GM19463 (cell line): ENCODE measurements around the gene BOLA3.
"Not testable (repeated sequence)": the region's sequence is repeated elsewhere in the genome, so short reads cannot be mapped to it uniquely, and the experiment has no call there.

Experiments used
- ATAC-seq: cut with Tn5 transposase; IDR thresholded peaks from one replicate; pipeline ENCODE4 v1.9.1; 2021; ENCODE audit warnings: mild to moderate bottlenecking, moderate library complexity; ENCODE audit not compliant: unreplicated experiment

The BOLA3 gene

DNA sequence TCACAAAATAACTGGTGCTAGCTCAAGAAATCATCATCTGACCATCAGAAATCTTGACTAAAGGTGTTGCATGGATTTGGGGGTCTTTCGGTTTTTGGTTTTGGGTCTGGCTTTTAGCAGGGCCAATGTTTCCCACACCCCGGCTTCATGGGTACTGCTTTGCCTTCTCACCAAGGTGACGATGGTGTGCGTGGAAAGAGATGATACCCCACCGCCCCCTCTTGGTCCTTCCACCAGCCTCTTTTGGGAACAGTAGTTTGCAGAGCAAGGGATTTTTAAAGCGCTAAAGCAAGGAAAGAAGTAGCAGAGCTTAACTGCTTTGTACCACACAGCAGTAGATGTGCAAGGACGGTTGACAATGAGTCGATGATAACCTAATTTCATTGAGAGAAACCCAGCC lies 42.3 kb downstream of the BOLA3 start:
- ATAC-seq = no peak

DNA sequence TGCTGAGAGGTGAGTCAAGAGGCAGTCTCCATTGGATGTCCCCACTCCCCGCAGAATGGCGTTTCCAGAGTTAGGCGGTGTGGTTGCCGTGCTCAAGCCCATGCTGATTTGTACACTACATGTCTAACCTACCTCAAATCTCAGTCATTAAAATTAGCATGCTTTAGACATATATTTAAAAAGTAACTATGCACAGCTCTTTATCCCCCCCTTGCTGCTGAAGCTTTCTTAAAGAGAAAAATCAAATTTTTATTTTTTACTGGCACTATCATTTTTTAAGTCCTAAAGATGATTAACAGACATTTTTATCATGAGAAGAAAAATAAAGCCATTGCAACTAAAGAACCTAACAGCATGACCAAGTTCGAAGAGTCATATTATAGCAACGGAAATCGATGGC lies 42.9 kb downstream of the BOLA3 start:
- ATAC-seq = no peak

DNA sequence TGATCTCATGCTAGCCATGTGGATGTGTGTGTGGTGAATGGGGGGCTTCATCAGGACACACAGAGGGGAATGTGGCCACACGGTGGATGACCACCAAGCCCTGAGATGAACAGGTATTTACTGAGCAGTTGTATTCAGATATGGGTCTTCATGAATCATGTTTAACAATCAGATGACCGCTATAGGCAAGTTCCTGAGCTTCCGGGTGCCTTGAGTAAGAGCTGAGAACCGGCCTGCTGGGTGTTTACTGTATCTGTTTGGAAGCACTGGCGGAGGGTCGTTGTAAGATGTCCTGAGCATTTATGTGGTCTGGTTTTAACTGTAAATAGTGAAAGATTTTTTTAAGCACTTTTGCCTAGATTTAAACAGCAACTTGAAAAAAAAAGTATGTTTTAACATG lies 43.9 kb downstream of the BOLA3 start:
- ATAC-seq = no peak

DNA sequence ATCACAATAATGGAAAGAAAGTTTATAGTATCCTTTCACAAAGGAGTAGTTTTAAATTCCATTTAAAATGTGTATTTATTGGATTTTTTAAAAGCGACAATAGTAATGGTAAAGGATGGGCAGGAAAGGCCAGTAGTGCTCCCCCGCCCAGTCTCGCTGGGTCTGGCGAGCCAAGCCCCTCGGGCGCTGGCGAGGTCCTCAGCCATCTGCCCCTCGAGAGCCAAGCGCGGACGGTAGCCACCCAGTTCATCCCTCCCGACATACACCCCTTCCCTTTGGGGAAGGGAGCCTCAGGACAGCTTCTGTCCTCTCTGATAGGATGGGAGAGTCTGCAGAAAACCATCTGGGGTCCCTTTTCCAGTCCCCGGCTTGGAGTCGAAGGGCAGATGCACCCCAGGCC lies 45.2 kb downstream of the BOLA3 start:
- no peak for ATAC-seq

DNA sequence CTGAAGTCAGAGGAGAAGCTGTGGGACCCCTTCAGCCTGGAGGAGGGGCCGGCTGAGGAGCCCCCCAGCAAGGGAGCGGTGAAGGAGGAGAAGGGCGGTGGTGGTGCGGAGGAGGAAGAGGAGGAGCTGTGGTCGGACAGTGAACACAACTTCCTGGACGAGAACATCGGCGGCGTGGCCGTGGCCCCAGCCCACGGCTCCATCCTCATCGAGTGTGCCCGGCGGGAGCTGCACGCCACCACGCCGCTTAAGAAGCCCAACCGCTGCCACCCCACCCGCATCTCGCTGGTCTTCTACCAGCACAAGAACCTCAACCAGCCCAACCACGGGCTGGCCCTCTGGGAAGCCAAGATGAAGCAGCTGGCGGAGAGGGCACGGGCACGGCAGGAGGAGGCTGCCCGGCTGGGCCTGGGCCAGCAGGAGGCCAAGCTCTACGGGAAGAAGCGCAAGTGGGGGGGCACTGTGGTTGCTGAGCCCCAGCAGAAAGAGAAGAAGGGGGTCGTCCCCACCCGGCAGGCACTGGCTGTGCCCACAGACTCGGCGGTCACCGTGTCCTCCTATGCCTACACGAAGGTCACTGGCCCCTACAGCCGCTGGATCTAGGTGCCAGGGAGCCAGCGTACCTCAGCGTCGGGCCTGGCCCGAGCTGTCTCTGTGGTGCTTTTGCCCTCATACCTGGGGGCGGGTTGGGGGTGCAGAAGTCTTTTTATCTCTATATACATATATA lies 46.0 kb downstream of the BOLA3 start:
- no peak for ATAC-seq

DNA sequence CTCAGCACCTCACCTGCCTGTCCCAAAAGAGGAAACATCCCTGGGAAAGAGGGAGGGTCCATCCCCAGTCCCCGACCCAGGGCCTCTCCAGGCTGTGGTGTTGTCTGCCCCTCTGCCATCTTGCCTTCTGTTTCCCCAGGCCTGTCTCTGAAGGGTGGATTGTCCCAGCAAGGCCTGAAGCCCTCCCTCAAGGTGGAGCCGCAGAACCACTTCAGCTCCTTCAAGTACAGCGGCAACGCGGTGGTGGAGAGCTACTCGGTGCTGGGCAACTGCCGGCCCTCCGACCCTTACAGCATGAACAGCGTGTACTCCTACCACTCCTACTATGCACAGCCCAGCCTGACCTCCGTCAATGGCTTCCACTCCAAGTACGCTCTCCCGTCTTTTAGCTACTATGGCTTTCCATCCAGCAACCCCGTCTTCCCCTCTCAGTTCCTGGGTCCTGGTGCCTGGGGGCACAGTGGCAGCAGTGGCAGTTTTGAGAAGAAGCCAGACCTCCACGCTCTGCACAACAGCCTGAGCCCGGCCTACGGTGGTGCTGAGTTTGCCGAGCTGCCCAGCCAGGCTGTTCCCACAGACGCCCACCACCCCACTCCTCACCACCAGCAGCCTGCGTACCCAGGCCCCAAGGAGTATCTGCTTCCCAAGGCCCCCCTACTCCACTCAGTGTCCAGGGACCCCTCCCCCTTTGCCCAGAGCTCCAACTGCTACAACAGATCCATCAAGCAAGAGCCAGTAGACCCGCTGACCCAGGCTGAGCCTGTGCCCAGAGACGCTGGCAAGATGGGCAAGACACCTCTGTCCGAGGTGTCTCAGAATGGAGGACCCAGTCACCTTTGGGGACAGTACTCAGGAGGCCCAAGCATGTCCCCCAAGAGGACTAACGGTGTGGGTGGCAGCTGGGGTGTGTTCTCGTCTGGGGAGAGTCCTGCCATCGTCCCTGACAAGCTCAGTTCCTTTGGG lies 47.2 kb downstream of the BOLA3 start:
- ATAC-seq = no peak

DNA sequence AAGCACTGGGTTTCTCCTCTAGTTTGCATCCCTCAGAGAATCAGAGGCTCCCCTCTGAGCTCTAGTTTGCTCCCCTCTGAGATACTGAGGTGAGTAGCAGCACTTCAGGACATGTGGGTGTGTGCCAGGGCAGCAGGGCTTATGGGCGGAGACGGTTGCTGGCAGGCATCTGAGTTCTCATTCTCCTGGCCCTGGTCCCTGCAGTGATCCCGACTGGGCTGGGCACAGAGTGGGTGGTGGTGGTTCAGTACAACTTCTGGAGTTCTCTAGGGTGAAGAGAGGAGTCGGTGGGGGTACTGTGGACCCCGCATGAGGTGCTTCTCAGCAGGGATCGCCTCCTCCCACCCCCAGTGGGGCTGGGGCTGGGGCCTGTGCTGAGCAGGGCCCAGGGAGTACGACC lies 47.9 kb downstream of the BOLA3 start:
- ATAC-seq = no peak

DNA sequence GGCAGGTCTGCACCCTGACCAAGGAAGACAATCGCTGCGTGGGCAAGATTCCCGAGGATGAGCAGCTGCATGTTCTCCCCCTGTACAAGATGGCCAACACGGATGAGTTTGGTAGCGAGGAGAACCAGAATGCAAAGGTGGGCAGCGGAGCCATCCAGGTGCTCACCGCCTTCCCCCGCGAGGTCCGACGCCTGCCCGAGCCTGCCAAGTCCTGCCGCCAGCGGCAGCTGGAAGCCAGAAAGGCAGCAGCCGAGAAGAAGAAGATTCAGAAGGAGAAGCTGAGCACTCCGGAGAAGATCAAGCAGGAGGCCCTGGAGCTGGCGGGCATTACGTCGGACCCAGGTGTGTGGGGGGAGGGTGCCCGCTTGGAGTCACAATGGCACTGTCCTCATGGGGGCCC lies 48.4 kb downstream of the BOLA3 start:
- ATAC-seq = no peak

DNA sequence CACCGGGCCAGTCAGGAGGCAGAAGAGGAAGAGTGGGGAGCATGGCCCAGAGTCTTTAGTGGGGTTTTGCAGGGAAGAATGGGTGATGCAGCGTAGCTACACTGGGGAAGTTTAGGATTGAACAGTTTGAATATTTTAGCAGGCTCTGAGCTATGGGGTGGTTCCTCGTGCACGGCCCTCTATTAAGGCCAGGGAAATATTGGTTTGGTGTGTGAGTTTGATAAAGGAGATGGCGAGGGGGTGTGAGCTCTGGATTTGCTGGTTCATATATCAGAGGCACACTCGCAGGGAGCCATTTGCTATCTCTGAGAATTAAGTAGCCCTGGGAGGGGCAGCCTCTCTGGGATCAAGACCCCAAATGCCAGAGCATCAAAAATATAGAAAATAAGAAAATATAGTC lies 50.1 kb downstream of the BOLA3 start:
- no peak for ATAC-seq

DNA sequence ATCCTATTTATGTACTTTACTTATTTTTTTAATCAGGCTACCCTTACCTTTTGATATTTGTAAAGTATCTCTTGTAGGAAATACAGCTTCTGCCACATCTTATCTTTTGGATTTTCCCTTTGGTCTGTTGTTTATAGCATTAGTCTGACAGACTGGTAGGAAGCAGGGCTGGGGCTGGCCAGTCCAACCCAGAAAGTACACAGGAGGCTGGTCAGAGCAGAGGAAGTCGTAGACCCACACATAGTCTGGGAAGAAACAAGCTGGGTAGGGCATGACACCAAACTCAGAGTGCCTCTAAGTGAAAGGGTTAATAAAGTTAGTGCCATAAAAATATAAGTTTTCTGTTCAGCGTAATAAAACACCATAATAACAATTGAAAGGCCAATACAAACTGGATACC lies 51.7 kb downstream of the BOLA3 start:
- no peak for ATAC-seq

DNA sequence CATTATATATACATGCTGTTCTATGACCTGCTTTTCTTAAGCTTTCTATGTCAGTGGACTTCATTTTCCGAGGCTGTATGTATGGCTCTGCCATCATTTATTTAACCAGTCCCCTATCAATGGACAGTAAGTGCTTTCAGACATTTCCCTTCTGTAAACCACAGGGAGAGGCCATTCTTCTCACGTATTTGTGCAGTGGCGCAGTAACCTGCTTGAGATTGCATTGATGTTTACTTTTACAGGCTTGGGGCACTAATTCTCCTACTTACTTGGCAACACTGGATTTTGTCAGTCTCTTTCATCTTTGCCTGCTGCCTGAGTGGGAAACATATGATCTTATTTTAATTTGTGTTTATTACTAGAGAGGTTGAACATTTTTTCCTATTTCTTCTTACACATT lies 52.1 kb downstream of the BOLA3 start:
- no peak for ATAC-seq

DNA sequence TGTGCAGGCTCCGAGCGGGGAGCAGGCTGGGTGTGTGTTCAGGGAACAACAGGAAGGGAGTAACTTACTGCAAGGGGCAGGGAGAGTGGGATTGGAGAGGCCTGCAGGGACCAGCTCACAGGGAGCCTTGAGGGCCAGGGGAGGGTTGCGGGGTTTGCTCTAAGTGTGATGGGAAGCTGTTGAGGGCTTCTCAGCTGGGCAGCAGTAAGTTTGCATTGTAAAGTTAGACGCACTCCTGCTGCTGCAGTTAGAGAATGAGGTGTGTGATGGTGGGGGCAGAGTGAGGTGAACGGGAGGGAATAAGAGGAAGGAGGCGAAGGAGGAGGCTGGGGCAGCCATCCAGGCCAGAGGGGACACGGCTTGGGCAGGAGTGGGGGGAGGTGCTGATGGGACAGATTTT lies 53.4 kb downstream of the BOLA3 start:
- ATAC-seq = no peak

DNA sequence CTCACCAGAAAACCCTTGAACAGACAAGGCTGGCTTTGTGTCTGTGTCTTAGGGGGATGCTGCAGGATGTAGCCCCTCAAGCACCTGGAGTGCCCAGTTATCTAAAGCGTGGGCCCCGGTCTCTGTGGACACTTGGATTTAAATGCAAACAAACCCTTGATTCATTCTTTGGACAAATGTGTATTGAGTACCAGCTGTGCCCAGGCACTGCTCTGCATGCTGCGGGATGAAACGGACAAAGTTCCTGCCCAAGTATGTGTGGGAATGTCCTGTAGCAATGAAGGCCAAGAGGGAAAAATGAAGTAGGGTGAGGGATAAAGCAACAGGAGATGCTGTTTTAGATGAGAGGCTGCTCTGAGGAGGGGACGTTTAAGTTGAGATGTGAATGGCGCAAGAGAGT lies 53.9 kb downstream of the BOLA3 start:
- ATAC-seq = no peak

DNA sequence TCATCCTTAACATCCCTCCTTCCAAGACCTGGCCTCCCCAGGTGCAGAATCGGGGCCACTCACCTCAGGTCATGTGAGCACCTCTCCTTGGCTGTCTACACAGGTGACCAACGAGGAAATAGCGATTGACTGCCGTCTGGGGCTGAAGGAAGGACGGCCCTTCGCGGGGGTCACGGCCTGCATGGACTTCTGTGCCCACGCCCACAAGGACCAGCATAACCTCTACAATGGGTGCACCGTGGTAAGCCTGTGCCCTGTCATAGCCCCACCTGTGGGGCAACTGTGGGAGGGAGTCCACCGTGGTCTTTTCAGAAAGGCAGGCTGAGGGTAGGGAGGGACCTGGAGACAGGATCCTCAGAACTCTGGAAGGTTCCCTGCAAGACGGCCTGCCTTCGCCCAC lies 54.3 kb downstream of the BOLA3 start:
- no peak for ATAC-seq

DNA sequence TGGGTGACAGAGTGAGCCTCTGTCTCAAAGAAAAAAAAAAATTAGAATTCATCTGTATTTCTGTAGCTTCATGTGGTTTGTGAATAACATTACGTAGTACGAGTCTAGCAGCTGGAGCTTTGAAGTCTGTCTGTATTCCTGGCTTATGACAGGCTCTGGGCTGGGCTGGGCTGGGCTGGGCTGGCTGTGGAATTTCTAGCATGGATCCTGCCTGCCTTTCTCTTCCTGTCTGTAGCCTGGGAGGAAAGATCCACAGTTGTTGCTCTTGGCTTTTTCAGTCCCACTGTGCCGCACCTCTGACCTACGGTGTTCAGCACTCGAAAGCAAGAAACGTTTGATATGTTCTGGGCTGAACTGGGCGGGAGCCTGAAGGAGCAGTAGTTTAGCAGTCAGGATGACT lies 55.4 kb downstream of the BOLA3 start:
- no peak for ATAC-seq

DNA sequence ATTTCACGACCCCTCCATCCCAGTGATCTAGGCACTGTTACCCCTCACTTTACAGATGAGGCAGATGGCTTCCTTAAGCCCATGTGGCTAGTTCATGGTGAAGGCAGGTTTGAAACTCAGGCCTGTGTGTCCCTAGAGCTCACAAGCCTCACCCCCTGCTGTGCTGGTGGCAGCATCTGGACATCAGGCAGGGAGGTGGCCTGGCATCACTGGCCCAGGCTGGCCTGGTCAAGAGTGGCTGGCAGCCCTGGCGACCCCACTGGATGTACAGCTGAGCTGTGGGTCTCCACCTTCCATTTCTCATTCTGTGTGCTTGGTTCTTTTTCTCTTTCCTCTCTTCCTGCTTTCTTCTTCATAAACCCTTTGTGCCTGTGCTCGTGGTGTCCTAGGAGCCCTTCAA lies 56.3 kb downstream of the BOLA3 start:
- ATAC-seq = no peak

DNA sequence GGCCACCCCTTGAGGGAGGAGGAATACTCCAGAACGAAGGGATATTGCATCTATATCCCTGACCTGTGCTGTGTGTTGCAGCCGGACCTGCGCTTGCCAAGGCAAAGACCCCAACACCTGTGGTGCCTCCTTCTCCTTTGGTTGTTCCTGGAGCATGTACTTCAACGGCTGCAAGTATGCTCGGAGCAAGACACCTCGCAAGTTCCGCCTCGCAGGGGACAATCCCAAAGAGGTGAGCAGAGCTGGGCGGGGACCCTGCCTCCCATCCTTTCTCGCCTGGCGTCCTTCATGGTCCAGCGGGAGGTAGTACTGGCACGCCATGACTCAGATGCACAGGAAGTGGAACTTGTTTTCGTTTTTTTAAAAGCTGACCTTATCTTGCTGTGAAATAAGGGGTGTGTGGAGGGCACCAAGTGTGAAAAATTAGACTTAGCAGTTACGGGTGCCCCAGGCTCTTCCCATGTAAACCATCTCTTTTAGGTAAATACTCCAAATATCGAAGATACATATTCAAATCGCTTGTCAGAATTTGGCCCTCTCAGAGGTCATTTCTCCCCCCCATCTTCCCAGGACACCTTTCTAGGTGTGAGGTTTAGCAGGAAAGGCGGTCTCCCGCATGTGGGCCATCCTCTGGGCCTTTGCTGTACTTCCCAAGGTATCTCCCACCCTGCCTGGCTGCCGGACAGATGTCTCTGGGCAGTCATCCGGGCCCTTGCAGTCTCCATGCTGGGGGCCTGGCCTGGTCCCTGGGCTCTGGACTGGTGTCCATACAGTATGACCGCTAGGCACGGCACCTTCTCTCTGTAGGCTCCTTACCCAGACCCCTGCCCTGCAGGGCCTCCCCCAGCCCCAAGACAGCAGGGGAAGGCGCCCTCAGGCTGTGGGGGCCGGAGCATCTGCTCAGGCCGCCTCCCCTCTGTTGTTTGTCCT lies 57.6 kb downstream of the BOLA3 start:
- no peak for ATAC-seq

DNA sequence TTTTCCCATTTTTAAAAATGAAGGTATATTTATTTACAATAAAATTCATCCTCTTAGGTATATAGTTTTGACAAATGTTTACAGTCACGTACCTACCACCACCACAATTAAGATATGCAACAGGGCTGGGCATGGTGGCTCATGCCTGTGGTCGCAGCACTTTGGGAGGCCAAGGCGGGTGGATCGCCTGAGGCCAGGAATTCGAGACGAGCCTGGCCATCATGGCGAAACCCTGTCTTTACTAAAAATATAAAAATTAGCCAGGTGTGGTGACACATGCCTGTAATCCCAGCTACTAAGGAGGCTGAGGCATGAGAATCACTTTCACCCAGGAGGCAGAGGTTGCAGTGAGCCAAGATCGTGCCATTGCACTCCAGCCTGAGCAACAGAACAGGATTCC lies 59.0 kb downstream of the BOLA3 start:
- not testable (repeated sequence) for ATAC-seq

DNA sequence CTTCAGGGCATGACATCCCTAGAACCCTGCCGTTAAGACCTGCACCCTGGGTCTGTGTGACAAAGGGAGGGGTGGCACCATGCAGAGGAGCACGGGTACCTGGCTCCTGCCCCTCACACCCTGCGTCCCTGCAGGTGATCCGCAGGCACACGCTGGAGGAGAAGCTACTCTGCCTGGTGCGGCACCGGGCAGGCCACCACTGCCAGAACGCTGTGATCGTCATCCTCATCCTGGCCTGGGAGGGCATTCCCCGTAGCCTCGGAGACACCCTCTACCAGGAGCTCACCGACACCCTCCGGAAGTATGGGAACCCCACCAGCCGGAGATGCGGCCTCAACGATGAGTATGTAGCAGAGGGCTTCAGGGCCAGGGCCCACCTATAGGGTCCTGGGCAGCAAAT lies 60.0 kb downstream of the BOLA3 start:
- ATAC-seq = no peak

DNA sequence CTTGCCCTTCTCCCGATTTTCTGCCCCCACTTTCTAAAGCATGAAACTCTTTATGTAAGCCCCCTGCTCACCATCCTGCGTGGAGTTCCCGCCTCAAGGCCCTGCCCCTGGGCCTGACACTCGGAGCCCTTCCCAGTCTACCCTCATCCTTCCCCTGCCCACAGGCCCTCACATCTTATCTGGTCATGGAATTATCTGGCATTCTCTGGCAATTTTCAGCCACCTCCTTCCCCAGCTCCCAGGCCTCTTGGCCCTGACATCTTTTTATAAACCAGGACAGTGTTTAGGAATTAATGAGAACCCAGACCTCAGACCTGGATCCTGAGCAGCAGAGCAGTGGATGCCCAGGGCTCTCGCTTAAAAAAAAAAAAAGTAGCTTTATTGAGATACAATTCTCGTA lies 61.7 kb downstream of the BOLA3 start:
- ATAC-seq = no peak
